ENCODE measurements around the gene CA5A. TPM values are rescaled to one million over a fixed set of nuclear protein-coding genes. Genes with fewer than 3 reads are reported as not detected.
"Not testable (repeated sequence)": the region's sequence is repeated elsewhere in the genome, so short reads cannot be mapped to it uniquely, and the experiment has no call there.

CA5A gene
- total and polyA plus RNA-seq, 2 of the 13 experiments (the other 11 are each of a cell fraction or from before 2014, with no cell fraction given), result 66.8 to 106 TPM

- TF ChIP-seq ZNF263 (CRISPR knock-in tag; IDR thresholded peaks at IDR 0.05), result peak; percentile 98
- peak; percentile 84 for TF ChIP-seq ZNF615 (CRISPR knock-in tag; IDR thresholded peaks at IDR 0.05; ENCODE audit: borderline replicate concordance)
- TF ChIP-seq ZNF605 (CRISPR knock-in tag; IDR thresholded peaks at IDR 0.05), result peak; percentile 73
- TF ChIP-seq SRY (CRISPR knock-in tag; IDR thresholded peaks at IDR 0.05), result peak; percentile 19; the same call in 1 of the 2 replicates
- TF ChIP-seq SP1 (IDR thresholded peaks at IDR 0.05), result not testable (repeated sequence)
- peak; percentile 33; the same call in 1 of the 2 replicates for TF ChIP-seq SP1 (CRISPR knock-in tag; IDR thresholded peaks at IDR 0.05)
- TF ChIP-seq ZNF709 (CRISPR knock-in tag; IDR thresholded peaks at IDR 0.05), result peak; percentile 79; the same call in 1 of the 2 replicates
- TF ChIP-seq RXRA (CRISPR knock-in tag; IDR thresholded peaks at IDR 0.05), result peak; percentile 97
- peak; percentile 93 for TF ChIP-seq HNRNPL (IDR thresholded peaks at IDR 0.05; ENCODE audit: low read depth, low read length)
- TF ChIP-seq SNAPC5 (CRISPR knock-in tag; IDR thresholded peaks at IDR 0.05; ENCODE audit: borderline replicate concordance), result 0 out of 2 replicates have a peak, but pooled peaks have one; percentile 76
- peak; percentile 85 for TF ChIP-seq IRF9 (CRISPR knock-in tag; IDR thresholded peaks at IDR 0.05; ENCODE audit: borderline replicate concordance)
- TF ChIP-seq JUND (CRISPR knock-in tag; IDR thresholded peaks at IDR 0.05), result peak; percentile 91
- TF ChIP-seq YEATS4 (CRISPR knock-in tag; IDR thresholded peaks at IDR 0.05; ENCODE audit: borderline replicate concordance), result peak; percentile 69
- TF ChIP-seq HNF1A (IDR thresholded peaks at IDR 0.05; ENCODE audit: low read depth), result peak; percentile 67; the same call in 1 of the 2 replicates
- peak; percentile 88 for TF ChIP-seq HNF1A (CRISPR knock-in tag; IDR thresholded peaks at IDR 0.05; ENCODE audit: borderline replicate concordance)
- TF ChIP-seq MEIS1 (CRISPR knock-in tag; IDR thresholded peaks at IDR 0.05; ENCODE audit: borderline replicate concordance), result peak; percentile 97
- 0 out of 2 replicates have a peak, but pooled peaks have one; percentile 75 for TF ChIP-seq FUBP1 (CRISPR knock-in tag; IDR thresholded peaks at IDR 0.05; ENCODE audit: borderline replicate concordance)
- TF ChIP-seq ZNF720 (CRISPR knock-in tag; IDR thresholded peaks at IDR 0.05), result 0 out of 2 replicates have a peak, but pooled peaks have one; percentile 42
- peak in 1 of 2 experiments; percentile 91; a peak in 2 of 4 replicates for TF ChIP-seq KLF16 (CRISPR knock-in tag; IDR thresholded peaks at IDR 0.05)
- TF ChIP-seq BCL6 (CRISPR knock-in tag; IDR thresholded peaks at IDR 0.05), result peak; percentile 89
Observed at GRCh38 chr16:87870418-87871291, 65.7 kb downstream of the CA5A start (continued).
